ENCODE measurements around the gene HEATR5B. TPM values are rescaled to one million over a fixed set of nuclear protein-coding genes. Genes with fewer than 3 reads are reported as not detected.

The HEATR5B gene
- total RNA-seq, 4 donors from 2014 or later: 15.8 to 34.5 (median 23.1) TPM

GRCh38 chr2:37020887-37021796 is 63.0 kb downstream of the HEATR5B start:
- peaks cover 0 to 4% (median 0%) of the 10 kb centered on the region in 3 donors for H3K4me1 ChIP-seq
- peaks cover 0 to 99% (median 10%) of the 10 kb centered on the region in 3 donors for H3K36me3 ChIP-seq
- TF ChIP-seq, protein P1, sequence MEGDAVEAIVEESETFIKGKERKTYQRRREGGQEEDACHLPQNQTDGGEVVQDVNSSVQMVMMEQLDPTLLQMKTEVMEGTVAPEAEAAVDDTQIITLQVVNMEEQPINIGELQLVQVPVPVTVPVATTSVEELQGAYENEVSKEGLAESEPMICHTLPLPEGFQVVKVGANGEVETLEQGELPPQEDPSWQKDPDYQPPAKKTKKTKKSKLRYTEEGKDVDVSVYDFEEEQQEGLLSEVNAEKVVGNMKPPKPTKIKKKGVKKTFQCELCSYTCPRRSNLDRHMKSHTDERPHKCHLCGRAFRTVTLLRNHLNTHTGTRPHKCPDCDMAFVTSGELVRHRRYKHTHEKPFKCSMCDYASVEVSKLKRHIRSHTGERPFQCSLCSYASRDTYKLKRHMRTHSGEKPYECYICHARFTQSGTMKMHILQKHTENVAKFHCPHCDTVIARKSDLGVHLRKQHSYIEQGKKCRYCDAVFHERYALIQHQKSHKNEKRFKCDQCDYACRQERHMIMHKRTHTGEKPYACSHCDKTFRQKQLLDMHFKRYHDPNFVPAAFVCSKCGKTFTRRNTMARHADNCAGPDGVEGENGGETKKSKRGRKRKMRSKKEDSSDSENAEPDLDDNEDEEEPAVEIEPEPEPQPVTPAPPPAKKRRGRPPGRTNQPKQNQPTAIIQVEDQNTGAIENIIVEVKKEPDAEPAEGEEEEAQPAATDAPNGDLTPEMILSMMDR (IDR thresholded peaks at IDR 0.05): no peak
- TF ChIP-seq POLR2A (IDR thresholded peaks at IDR 0.05): no peak
- intact Hi-C loops (cut with DNase I): no loop called here
- H3K4me3 ChIP-seq: no peak overlapping the region
- no peaks in the 10 kb centered on the region for H3K27me3 ChIP-seq
- H3K9me3 ChIP-seq: no peaks in the 10 kb centered on the region
- peak overlapping the region in 3 of 4 donors; percentile 40 to 47 (median 43) for H3K27ac ChIP-seq
- no peak for DNase-seq
- 88 to 92% methylated on average over 5 of the region's 5 CpGs for WGBS, 2 donors

- Histone ChIP-seq H3K27ac (peak overlapping the region in 2 of 4 donors; percentile 25 to 35), H3K4me3 (no peak overlapping the region), H3K9me3 (no peaks in the 10 kb centered on the region), H3K36me3 (peaks cover 0 to 99% (median 10%) of the 10 kb centered on the region in 3 donors), H3K27me3 (no peaks in the 10 kb centered on the region), H3K4me1 (peaks cover 0 to 4% (median 0%) of the 10 kb centered on the region in 3 donors)
- TF ChIP-seq, protein P1 (IDR thresholded peaks at IDR 0.05): no peak
- TF ChIP-seq POLR2A (IDR thresholded peaks at IDR 0.05): no peak
- intact Hi-C loops (cut with DNase I): no loop called here
- WGBS, 2 donors: 50 to 70% methylated on average over 5 of the region's 5 CpGs
- no peak for DNase-seq
Observed at GRCh38 chr2:37020212-37020886, 63.8 kb downstream of the HEATR5B start.

GRCh38 chr2:37013315-37013641 is 70.9 kb downstream of the HEATR5B start:
- TF ChIP-seq, protein P1 (IDR thresholded peaks at IDR 0.05): no peak
- TF ChIP-seq POLR2A (IDR thresholded peaks at IDR 0.05): no peak
- DNase-seq: no peak
- H3K27ac ChIP-seq: no peak overlapping the region
- intact Hi-C loops (cut with DNase I): no loop called here
- H3K27me3 ChIP-seq: no peaks in the 10 kb centered on the region
- 87 to 91% methylated on average over 4 of the region's 4 CpGs for WGBS, 2 donors
- no peaks in the 10 kb centered on the region for H3K4me1 ChIP-seq
- no peaks in the 10 kb centered on the region for H3K9me3 ChIP-seq
- H3K36me3 ChIP-seq: peaks cover 0 to 98% (median 10%) of the 10 kb centered on the region in 3 donors
- no peak overlapping the region for H3K4me3 ChIP-seq

- no peak for TF ChIP-seq POLR2A (IDR thresholded peaks at IDR 0.05)
- TF ChIP-seq, protein P1 (IDR thresholded peaks at IDR 0.05): no peak
- H3K36me3 ChIP-seq: peaks cover 0 to 98% (median 10%) of the 10 kb centered on the region in 3 donors
- DNase-seq: no peak
- no peak overlapping the region for H3K4me3 ChIP-seq
- no peak overlapping the region for H3K27ac ChIP-seq
- H3K4me1 ChIP-seq: no peaks in the 10 kb centered on the region
- no peaks in the 10 kb centered on the region for H3K9me3 ChIP-seq
- no peaks in the 10 kb centered on the region for H3K27me3 ChIP-seq
- WGBS, 2 donors: 72 to 75% methylated on average over 5 of the region's 5 CpGs
- intact Hi-C loops (cut with DNase I): no loop called here
Observed at GRCh38 chr2:37011130-37011529, 73.0 kb downstream of the HEATR5B start.
